HG02571 (cell line): Measurements from ENCODE around the gene CST9L.

Experiments
- ATAC-seq: cut with Tn5 transposase; IDR thresholded peaks from one replicate; pipeline ENCODE4 v1.9.1; 2021; ENCODE audit warnings: mild to moderate bottlenecking, moderate library complexity; ENCODE audit not compliant: unreplicated experiment

The CST9L gene

GRCh38 chr20:23568320-23568970 is at the start of gene CST9L:
Gene CST9L (minus strand): TSS chr20:23568484. CDS start chr20:23568450, 34 bp downstream.
- ATAC-seq = no peak

GRCh38 chr20:23614163-23614562 is 45.9 kb upstream of the CST9L start:
- ATAC-seq = no peak

- ATAC-seq = no peak
Measured at GRCh38 chr20:23613676-23614075, 45.4 kb upstream of the CST9L start.

GRCh38 chr20:23612396-23612795 is 44.1 kb upstream of the CST9L start:
- ATAC-seq = no peak

- no peak for ATAC-seq
Measured at GRCh38 chr20:23609486-23610109, 41.3 kb upstream of the CST9L start.

- no peak for ATAC-seq
Measured at GRCh38 chr20:23608251-23608846, 40.1 kb upstream of the CST9L start.

GRCh38 chr20:23607497-23608245 is 39.4 kb upstream of the CST9L start:
- no peak for ATAC-seq

- ATAC-seq = peak; percentile 84
Measured at GRCh38 chr20:23606652-23607049, 38.4 kb upstream of the CST9L start.

GRCh38 chr20:23605867-23606651 is 37.8 kb upstream of the CST9L start, which contains the start of gene CST9:
Gene CST9 (minus strand): TSS chr20:23605917. CDS start chr20:23605864, 53 bp downstream.
- ATAC-seq = no peak

GRCh38 chr20:23604306-23604705 is 36.0 kb upstream of the CST9L start:
- no peak for ATAC-seq

GRCh38 chr20:23603321-23603720 is 35.0 kb upstream of the CST9L start:
- ATAC-seq = no peak

GRCh38 chr20:23602699-23603098 is 34.4 kb upstream of the CST9L start:
- no peak for ATAC-seq

GRCh38 chr20:23602241-23602640 is 34.0 kb upstream of the CST9L start:
- no peak for ATAC-seq

- ATAC-seq = no peak
Measured at GRCh38 chr20:23601715-23602114, 33.4 kb upstream of the CST9L start.

- no peak for ATAC-seq
Measured at GRCh38 chr20:23598481-23598880, 30.2 kb upstream of the CST9L start.

GRCh38 chr20:23596579-23597250 is 28.4 kb upstream of the CST9L start:
- ATAC-seq = no peak

GRCh38 chr20:23595941-23596340 is 27.7 kb upstream of the CST9L start:
- no peak for ATAC-seq

GRCh38 chr20:23588434-23589403 is 20.4 kb upstream of the CST9L start:
- ATAC-seq = no peak

- ATAC-seq = no peak
Measured at GRCh38 chr20:23587631-23588030, 19.3 kb upstream of the CST9L start.
